GM19467 (cell line): ENCODE data around the gene CMIP.

Source experiments
- ATAC-seq: cut with Tn5 transposase; IDR thresholded peaks from one replicate; pipeline ENCODE4 v1.9.1; 2021; ENCODE audit warnings: mild to moderate bottlenecking, moderate library complexity; ENCODE audit not compliant: unreplicated experiment

The CMIP gene

DNA sequence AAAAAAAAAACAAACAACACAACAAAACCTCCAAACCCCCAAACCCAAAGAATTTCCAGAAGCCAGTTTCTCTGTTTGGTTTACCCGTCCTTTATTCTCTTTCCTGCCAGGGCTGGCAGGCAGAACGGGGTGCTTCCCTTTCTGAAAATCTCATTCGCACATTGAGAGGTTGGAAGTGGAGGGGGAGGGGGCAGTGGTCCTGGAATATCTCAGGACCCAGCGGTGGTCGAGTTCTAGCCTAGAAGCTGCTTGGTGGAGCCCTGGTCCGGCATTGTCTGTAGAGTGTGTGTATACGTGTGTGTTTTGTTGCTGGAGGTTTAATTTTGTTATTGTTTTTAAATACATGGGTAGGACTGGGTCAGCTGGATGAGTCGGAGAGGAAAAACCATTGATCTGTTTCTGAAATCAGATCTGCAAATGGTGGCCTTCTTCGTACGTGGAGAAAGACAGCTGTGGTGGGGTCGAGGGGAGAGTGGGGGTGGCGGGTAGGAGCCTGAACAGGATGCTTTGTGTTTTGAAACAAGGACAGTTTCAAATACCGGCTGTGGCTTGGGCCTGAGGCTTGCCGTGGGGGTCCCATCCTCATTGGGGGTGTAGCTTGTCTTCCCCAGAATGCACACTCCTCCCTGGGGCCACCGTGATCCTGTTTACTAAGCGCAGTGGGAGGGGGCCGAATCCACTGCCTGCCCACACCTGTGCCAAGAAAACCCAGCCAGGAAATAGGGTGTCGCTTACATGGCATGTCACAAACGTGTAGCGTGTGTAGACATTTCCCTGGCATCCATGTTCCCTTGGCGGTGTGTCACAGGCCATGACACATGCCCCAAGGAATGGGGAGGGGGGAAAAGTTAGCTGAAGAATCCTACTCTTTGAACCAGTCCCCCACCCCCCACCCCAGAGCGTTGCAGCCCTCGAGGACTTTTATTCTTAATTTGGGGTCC, 1.6 kb downstream of the CMIP start:
- no peak for ATAC-seq

DNA sequence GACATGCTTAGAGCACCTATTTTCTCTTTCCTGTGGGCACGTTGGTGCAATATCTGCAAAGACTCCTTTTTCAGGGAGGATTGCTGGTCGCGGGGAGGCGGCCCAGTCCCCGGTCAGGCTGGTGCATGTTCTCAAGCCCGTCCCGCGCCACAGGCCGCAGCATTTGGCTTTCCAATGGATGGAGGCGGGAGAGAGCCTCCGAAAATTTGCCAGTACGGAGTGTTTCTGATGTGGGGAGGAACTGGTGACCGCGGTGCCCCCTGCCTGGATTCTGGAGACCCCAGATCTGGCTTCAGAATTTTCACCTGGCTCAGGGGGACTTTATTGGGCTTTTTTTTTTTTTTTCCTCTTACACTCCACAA, 2.3 kb downstream of the CMIP start:
- no peak for ATAC-seq

DNA sequence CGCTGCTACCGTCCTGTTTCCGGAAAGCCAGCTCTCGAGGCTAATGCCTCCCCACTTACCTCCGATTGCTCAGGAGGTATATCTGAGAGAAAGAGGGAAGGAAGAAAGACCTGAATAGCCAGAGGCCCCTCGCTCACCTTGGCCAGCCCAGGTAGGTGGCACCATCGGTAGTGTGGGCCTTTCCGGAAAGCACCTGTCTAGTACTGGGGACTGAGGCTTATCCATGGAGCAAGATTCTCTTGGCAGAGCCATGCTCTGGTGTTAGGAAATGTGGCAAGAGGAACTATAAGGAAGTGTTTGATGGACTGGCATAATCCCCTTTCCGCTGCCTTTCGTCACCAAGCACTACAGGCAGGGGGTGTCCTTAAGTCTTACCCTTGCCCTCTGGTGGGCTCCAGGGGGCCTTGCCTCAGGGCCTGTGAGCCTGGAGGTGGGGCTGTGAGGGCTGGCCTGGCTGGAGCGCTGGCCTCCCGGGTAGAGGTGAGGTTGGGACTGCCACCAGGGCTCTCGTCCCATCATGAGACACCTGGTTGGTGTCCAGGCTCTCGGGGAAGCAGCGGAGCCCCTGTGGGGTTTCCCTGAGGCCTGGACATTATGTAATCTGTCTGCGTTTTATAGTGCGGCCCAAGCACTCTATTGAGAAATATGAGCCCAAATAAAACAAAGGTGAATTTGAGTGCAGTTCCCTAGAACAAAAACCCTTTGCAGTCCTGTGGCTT, 2.9 kb downstream of the CMIP start:
- ATAC-seq: no peak

DNA sequence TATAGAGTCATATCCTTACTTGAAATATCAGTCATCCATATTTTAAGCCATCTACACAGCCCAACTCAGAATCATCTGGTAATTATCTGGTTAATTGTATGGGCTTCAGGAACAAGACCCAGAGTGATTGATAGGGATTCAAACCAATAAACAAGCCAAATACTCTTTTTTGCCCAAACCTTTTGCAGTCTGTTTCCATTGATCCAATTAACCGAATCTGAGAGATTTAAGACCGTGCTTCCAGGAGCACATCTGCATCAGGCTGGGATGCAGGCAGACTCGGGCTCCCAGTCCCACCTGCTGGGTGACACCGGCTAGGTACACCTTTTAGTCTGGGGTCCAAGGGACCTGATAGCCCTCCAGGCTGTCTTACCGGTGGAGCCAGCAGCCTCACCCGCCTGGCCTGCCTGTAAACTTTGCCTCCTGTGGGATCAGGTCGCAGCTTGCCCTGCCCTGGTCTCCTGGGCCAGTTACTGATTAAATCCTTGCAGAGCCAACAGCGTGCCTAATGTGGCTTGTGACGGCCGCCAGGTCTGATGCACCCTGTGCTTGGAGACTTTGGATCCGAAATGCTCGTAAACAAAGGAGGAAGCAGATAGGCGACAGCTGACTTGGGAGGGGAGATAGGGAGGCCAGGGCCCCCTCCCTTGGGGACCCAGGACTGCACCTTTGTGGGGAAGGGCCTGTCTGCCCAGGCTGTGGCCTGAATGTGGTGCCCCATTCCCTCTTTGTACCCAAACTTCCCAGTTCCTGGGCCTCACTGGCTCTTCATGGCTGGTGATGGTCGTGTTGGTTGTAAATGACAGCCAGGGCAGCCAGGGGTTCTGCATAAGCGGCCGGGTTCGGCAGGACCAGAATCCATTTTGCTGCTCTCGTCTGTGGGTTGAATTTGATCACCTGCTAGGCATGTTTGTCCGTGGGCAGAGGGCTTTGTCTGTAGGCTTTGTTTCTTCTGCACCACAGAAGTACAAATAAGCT, 3.8 kb downstream of the CMIP start:
- ATAC-seq: no peak

DNA sequence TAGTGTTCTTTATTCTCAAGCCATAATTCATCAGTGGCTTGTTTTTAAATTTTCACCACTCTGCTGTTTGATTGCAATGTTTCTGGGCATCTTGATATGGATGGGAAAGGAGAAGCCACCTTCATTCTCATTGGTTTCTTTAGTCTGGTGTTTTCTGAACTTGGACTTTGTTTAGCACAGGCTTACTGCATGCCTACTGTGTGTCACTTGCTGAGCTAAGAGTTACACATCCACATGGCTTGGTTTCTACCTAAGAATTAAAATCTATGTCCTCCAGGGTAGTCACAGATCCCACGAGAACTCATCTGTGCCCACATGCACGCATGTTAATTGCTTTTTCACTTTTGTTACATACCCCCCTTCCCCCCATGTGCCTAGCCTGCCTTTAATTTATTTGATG, 4.6 kb downstream of the CMIP start:
- no peak for ATAC-seq

DNA sequence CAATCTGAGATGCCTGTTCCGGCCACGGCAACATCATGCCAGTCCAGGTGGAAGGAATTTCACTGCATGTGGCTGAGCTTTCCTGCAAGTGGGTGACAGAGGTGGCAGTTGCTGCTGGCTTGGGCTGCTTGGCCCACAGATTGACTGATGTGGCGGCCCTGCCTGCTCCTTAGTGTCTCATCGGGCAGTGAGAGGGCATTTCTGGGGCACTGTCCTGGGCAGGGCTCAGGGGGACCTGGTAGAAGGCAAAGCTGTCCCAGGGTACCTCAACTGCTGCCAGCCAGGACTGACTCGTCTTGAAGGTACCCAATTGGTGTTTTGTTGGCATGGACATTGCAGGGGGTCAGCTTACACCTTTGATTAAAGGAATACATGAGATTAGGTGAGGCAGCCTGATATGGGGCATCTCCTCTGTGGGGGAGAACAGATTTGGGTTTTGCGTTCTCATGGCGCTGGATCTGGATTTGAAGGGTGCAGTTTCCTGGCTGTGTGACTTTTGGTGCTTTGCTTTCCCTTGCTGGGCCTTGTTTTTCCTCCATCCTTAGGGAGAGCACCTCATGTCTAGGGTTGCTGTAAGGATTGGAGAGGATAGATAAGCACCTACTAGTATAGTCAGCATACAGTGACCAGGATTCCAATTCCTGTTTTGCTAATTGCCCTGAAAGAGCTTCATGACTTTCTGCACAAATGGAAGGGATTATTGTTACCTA, 5.4 kb downstream of the CMIP start:
- no peak for ATAC-seq

DNA sequence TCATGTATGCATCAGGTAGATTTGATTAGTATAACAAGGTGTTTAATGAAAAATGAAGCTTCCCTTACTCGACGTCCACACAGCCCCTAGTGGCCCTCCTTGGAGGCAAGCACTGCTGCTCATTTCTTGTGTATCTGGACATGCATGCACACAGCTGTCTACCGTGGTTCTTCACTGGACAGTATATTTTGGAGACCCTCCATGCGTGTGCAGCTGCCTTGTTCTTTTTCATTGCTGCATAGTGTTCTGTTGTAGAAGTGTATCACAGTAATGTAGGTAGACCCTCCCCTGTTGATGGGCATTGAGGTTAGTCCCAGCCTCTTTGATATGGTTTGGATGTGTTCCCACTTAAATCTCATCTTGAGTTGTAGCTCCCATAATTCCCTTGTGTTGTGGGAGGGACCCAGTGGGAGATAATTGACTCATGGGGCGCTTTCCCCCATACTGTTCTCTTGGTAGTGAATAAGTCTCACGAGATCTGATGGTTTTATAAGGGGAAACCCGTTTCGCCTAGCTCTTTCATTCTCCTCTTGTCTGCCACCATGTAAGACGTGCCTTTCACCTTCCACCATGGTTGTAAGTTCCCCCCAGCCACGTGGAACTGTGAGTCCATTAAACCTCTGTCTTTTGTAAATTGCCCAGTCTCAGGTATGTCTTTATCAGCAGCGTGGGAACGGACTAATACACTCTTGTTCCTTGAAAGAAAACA, 6.3 kb downstream of the CMIP start:
- ATAC-seq: no peak

DNA sequence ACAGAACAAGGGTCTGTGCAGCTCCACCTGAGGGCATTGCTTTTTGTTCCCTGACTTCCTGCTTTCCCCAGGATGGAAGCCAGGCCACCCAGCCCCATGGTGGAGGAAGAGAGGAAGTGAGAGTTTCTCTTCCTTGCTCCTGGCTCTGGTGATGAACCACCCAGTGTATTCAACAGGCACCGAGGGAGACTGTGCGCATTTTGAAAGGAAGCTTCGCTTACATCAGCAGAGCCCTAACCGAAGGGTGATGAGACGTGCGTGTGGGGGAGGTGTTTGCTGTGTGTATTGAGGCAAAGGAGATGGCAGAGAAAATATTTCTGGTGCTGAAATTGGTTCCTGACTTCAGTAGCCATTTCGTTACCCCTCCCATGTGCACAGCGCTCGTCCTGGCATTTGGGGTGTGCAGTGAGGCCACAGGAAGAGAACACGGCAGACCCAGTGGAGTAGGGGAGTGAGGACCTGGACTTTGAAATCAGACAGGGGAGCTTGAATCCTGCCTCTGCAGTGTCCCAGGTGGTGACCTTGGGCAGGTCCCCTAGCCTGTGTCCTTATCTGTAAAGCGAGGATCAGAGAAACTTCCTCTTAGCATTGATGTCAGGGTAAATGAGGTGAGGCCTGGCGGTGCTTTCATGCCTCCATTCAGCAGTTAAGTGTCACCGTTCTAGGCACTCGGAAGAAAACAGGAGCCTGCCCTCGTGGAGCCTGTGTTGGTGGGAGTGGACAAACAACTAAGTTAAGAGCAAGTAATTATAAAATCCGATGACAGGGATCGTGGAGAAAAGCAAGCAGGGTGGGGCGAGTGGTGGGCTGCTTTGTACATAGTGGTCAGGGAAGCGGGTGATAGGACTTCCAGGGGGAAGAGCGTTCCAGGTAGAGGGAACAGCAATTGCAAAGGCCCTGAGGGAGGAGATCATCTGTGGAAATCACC, 7.4 kb downstream of the CMIP start:
- ATAC-seq: no peak

DNA sequence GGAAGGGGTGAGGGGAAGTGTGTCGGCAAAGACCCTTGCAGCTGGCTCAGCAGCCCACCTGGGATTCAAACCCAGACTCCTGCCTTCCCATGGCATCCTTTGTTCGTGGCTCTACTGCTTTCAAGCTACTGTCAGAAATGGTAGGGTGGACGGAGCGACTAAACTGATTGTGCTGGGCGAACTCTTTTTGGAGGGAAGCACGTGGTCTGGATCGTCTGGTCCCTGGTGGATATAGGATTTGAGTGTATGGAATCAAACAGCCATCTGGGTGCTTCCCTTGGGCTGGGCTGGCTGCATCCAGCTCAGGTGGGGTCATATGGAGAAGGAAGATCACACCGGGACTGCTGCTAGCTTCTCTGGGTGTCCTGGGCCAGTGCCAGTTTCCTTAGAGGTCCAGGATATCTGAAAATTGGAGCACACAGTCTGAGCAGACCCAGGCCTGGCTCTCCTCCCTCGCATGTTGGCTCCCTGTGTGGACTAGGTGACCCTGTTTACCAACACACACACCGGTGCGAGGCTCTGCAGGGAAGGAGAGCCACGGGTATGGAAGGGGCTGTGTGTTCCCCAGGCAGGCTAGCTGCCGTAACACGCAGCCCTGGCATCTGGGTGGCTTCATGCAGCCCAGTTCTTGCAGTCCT, 8.6 kb downstream of the CMIP start:
- ATAC-seq: no peak

DNA sequence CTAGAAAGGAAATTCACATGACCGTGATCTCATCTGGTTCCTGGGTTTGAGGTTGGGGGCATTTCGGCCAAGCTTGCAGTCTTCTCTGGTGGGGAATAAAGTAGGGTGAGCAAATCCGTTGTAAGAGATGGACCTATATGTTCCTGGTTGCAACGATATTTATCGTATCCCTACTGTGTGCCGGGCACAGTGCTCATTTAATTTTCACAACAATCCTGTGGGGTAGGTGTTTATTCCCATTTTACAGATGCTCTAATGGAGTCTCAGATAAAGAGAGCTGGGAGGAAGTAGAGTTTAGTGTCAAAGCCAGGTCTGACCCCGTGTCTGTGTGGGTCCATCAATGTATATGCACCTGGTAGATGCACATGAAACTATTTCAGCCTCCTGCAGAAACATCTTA, 9.4 kb downstream of the CMIP start:
- ATAC-seq: no peak

DNA sequence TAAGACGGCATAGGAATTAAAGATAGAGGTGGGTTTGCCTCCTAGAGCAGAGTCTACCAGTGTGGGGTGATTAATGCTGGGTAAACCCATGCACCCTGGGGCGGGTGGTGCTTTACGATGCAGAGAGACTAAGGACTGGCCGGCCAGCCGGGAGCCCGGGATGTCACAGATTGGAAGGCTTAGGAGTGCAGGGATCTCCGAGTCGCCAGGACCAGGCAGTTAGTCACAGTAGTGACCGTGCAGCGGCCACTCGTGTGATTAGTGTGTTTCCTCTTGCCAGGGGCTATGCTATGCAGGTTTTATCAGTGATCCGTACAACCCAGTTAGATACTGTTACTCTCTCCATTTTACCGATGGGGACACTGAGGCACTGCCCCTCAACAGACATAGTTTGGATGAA, 10.4 kb downstream of the CMIP start:
- no peak for ATAC-seq

DNA sequence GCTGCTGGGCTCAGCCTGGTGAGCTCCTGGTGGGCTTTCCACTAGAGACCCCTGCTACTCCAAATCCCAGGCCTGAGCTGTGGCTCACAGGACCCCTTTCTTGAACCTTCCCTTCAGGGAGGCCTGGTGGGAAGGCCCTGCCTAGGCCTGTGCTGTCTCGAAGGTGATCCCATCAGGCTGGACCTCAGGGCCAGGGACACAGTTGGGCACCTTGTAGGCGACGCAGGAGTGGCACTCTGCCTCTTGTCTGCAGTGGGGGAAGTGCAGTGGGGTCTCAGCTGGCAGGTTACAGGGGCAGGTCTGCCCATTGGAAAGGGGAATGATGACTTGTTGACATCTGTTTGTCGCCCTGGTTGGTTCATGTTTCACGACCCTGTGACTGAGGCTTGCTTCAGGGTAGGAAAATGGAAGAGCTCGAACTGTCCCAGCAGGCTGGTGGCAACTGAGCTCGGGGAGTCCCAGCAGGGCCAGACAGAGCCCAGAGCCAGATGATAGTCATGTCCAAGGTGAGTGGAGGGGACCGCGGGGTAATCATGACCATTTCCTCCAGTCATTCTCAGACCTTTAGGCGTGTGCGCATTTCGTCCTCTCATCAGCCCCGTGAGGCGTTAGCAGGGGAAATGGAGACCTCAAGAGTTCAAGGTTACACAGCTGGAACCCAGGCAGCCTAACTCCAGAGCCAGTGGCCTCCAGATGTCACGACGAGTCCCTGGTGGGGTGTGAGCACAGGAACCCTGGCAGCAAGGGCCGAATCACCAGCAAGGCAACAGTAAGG, 11.3 kb downstream of the CMIP start:
- ATAC-seq: no peak

DNA sequence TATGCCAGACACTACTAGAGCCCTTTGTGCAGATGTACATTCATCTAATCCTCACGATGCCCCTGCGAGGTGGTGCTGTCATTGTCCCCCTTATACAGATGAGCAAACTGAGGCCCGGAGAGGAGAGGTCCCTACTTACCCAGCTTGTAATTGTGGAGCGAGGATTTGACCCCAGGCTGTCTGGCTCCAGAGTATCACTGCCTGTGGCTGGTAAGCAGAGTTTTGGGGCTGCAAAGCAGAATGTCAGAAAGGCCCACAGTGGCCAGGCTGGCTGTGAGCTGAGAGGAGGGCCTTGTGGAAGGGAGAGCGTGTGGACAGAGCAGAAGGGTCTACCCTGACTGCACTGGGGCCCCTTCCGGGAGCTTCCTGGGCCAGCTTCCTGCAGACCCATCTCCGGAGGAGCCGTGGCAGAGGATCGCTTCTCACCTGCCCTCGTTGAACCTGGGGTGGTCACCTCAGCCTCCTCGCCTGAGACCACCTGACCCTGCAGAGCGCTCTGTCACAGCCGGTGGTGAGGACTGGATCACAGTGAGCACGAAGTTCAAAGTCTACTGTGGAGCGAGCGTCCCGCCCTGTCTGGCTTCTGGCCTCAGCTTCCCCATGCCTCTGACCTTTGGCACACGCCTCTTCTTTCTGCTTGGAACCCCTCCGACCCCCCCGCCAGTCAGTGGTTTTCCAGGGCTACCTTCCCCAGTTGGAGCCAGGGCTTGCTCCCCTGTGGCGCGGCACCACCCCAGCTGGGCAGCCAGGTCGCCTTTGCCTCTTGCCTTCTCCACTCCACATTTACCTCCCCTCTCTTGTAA, 12.1 kb downstream of the CMIP start:
- ATAC-seq: no peak

DNA sequence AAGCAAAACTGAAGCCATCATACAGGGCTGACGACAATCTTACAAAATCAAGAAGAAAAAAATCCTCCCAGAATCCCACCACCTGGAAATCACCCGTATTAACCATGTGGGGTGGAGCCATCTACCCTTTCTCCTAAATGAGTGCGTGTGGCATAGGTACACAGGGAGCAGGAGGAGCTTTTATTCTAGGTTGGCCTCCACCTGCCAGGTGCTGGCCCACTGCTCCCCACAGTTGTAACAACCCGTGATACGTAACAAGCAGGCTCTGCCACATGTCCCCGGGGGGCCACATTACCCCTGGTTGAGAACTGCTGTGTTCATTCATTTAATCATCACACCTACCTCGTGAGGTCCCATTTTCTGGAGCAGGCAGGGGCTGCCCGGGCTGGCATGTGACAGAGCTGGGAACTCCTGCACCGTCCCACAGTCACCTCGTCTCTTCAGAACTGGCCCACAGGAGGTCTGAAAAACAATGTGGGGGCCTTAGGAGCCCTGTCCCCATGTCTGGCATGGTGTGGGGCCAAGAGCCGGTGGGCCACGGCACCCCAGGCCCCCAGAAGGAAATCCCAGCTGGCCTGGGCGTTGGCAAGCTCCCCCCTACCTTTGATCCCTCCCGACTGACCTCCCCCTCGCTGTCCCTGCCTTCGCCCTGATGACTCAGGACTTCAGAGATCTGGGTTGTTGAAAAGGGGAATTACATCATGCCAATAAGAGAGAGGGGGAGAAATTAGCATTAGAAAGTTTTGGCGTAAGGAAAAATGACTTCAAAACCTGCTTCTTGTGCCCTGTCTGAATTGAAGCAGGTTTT, 12.9 kb downstream of the CMIP start:
- no peak for ATAC-seq

DNA sequence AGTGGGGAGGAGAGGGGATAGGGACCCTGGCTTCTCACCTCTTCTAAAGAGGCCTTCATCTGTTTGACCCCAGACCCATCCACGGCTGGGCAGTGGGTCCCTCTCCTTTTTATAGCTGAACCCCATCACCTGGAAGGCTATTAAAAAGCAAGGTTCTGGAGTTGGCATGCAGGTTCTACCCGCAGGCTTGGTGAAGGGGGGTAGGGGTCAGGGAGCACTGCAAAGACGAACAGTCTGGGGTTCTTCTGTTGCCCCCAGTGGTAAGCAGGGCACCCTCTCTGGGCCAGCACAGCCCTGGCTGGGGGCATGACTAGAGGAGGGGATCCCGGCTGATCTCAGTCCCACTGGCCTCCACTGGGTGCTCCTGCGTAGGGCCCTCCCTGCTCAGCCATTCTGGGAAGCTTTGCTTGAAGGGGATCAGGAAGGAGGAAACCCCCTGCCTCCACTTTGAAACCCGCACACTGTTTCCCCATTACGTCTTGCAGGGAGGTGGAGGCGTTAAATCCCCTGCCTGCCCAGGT, 13.6 kb downstream of the CMIP start:
- no peak for ATAC-seq
